GM06990 (cell line): ENCODE measurements around the gene SH2D3A.

Source experiments
- DNase-seq: peaks from one replicate; pipeline ENCODE4 v3.0.0-alpha.2; 2011; ENCODE audit not compliant: insufficient read length; ENCODE audit errors: extremely low read depth
- H3K27me3 ChIP-seq: replicated peaks from 2 replicates; pipeline ENCODE4 v1.6.0; 2011; ENCODE audit warnings: low read length; ENCODE audit not compliant: control insufficient read depth, insufficient read depth
- H3K36me3 ChIP-seq: 2 replicates; pipeline ENCODE4 v1.5.1; 2011; ENCODE audit warnings: low read length; ENCODE audit not compliant: control insufficient read depth, insufficient read depth
- H3K4me3 ChIP-seq: replicated peaks from 2 replicates; pipeline ENCODE4 v1.5.1; 2011; ENCODE audit warnings: low read depth, mild to moderate bottlenecking, control low read depth, low read length
- TF ChIP-seq, protein P1 (sequence below): IDR thresholded peaks from 2 replicates; pipeline ENCODE4 v1.5.1; 2011; ENCODE audit warnings: low read length, control low read depth, mild to moderate bottlenecking, inconsistent platforms; ENCODE audit not compliant: insufficient read depth, poor library complexity, severe bottlenecking

SH2D3A gene

DNA sequence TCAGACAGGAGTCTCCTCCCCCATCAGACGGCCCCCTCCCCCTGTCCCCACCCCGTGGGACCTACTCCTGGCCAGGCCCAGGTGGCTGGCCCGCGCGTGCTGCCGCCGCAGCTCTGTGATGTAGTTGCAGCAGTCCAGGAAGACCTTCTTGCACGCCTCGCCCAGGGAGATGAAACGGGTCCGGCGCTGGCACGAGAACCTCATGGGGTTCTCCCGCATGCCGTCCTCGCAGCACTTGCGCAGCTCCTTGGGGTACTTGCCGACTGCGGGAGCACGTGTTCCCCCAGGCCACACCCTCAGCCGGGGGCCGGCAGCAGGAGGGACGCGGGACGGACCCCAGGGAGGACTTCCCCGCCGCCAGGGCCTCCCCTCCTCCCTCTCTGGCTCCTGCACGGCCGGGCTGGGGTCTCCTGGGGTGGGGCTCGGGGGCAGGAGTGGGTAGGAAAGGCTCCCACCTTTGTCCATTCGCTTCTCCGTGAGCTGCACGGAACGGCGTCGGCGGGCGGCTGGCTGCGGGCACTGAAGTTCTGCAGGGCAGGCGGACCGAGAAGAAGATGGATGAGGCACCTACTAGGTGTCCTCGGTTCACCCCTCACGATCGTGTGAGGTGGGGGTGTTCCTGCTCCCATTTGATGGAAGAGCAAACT, 60.1 kb downstream of the SH2D3A start:
- Histone ChIP-seq H3K4me3 (no peak overlapping the region), H3K27me3 (peaks cover 1% of the 10 kb centered on the region), H3K36me3 (no peaks in the 10 kb centered on the region)
- DNase-seq: no peak
- TF ChIP-seq, protein P1, sequence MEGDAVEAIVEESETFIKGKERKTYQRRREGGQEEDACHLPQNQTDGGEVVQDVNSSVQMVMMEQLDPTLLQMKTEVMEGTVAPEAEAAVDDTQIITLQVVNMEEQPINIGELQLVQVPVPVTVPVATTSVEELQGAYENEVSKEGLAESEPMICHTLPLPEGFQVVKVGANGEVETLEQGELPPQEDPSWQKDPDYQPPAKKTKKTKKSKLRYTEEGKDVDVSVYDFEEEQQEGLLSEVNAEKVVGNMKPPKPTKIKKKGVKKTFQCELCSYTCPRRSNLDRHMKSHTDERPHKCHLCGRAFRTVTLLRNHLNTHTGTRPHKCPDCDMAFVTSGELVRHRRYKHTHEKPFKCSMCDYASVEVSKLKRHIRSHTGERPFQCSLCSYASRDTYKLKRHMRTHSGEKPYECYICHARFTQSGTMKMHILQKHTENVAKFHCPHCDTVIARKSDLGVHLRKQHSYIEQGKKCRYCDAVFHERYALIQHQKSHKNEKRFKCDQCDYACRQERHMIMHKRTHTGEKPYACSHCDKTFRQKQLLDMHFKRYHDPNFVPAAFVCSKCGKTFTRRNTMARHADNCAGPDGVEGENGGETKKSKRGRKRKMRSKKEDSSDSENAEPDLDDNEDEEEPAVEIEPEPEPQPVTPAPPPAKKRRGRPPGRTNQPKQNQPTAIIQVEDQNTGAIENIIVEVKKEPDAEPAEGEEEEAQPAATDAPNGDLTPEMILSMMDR: no peak

DNA sequence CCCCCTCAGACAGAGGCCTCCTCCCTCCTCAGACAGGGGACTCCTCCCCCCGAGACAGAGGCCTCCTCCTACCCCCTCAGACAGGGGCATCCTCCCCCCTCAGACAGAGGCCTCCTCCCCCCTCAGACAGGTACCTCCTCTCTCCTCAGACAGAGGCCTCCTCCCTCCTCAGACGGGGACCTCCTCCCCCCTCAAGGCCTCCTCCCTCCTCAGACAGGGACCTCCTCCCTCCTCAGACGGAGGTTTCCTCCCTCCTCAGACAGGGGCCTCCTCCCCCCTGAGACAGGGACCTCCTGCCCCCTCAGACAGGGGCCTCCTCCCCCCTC, 60.6 kb downstream of the SH2D3A start:
- no peaks in the 10 kb centered on the region for H3K36me3 ChIP-seq
- TF ChIP-seq, protein P1: no peak
- H3K27me3 ChIP-seq: peaks cover 1% of the 10 kb centered on the region
- H3K4me3 ChIP-seq: no peak overlapping the region
- no peak for DNase-seq

DNA sequence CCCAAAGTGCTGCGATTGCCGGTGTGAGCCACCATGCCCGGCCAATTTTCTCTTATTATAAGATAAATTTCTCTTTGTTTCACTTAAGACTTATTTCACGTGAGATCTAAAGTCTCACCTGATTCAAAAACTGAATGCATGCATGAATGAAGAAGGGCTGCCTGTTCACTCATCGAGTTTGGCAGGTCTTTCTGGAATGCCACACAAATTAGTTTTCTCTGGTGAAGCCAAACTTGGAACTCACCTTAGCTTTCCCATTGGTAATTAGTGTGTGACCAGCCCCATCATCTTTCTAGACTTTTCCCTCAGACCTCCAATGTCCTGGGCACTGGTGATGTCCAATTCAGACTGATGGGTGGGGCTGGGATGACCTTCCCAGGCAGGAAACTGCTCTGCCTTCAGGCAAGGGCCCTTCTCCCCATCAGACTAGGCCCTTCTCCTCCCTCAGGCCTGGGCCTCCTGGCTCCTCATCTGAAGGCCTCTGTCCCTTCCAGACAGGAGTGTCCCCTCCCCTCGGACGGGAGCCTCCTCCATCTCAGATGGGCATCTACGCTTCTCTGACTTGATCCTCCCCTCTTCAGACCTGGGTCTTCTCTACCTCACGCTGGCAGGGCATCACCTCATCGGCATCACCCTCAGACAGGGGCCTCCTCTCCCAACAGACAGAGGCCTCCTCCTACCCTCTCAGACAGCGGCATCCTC, 61.2 kb downstream of the SH2D3A start:
- TF ChIP-seq, protein P1: no peak
- no peak overlapping the region for H3K4me3 ChIP-seq
- no peak for DNase-seq
- no peaks in the 10 kb centered on the region for H3K36me3 ChIP-seq
- peaks cover 1% of the 10 kb centered on the region for H3K27me3 ChIP-seq
